Lower leg skin (tissue), 3 donors: Measurements from ENCODE around the gene RASEF.

Experiments used
- CTCF ChIP-seq, 3 donors: fragments of 450-650 bp; IDR thresholded peaks; one replicate each; pipeline ENCODE4 v1.5.1; 2016; ENCODE audit warnings: antibody characterized with exemption in 3 of 3, mild to moderate bottlenecking in 3 of 3, moderate library complexity in 2 of 3
- POLR2A ChIP-seq, 2 donors: fragments of 450-650 bp; IDR thresholded peaks; one replicate each; pipeline ENCODE4 v1.6.1; 2016 to 2017; ENCODE audit warnings: antibody characterized with exemption in 2 of 2, mild to moderate bottlenecking in 1 of 2, moderate library complexity in 1 of 2

DNA sequence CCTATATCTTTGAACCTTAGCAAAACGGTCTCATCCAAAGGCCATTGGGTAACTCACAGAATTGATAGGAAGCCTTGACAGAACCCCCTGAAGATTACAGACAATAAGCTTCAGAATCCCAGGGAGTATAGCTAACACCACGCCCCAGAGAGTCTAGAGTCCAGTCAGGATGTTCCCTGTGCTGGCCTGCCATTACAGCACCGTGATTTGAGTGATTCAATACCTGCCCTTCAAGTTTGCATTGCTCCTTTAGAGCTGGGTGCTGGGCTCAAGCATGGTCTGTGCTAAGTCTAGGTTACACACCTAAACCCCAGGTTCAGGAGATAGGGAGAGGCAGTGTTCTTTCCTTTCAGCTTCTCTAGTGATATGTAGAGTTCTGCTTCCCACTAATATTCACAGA lies 90.5 kb downstream of the RASEF start:
- TF ChIP-seq CTCF (IDR thresholded peaks at IDR 0.05), result no peak
- no peak for TF ChIP-seq POLR2A (IDR thresholded peaks at IDR 0.05)
